Measurements from ENCODE around the gene CAPN2. TPM values are rescaled to one million over a fixed set of nuclear protein-coding genes. Genes with fewer than 3 reads are reported as not detected.

Gene CAPN2
- total RNA-seq, 4 donors from 2014 or later = 134 to 155 (median 148) TPM

DNA sequence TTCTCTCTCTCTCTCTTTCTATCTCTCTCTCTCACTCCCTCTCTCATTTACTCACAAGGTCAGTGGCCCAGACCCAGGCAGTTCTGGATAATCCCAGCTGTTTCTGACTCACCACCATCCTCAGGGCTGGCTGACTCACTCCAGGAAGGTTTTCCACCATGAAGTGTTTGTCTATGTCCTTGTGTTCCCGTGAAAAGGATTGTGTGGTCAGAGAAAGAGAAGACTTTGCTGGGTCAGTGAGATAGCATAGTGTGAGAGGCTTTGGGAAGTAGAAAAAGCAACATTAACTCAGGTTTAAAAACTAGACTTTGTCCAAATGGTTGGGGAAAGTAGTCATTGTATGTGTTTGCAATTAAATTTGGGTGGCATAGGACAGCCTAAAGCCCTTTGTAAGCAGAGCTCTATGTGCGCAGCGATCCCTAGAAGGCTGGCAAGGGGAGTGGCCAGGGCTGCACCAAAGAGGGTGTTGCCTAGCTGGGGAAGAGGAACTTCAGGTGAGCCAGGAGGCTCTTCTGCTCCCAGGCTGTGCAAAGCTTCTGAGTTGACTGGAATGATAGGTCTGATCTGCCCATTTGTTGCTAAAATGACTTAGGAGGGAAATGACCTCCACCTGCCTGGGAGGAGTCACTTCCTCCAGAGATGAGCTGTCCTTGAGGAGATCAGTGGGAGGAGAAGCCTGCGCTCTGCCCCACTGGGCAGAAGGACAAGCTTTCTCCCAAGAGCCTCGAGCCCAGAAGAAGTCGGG is 4.9 kb upstream of the CAPN2 start:
- Histone ChIP-seq H3K9me3 (no peaks in the 10 kb centered on the region), H3K4me3 (replicated peaks in 1 of 3) (no peak overlapping the region), H3K27ac (peak overlapping the region; percentile 79 to 93 (median 91)), H3K4me1 (peaks cover 24 to 60% of the 10 kb centered on the region in 2 donors), H3K27me3 (no peaks in the 10 kb centered on the region), H3K36me3 (no peaks in the 10 kb centered on the region)
- WGBS, 2 donors = 28 to 39% methylated on average over 6 of the region's 6 CpGs
- peak; percentile 66 to 74 for DNase-seq
- TF ChIP-seq, protein P1, sequence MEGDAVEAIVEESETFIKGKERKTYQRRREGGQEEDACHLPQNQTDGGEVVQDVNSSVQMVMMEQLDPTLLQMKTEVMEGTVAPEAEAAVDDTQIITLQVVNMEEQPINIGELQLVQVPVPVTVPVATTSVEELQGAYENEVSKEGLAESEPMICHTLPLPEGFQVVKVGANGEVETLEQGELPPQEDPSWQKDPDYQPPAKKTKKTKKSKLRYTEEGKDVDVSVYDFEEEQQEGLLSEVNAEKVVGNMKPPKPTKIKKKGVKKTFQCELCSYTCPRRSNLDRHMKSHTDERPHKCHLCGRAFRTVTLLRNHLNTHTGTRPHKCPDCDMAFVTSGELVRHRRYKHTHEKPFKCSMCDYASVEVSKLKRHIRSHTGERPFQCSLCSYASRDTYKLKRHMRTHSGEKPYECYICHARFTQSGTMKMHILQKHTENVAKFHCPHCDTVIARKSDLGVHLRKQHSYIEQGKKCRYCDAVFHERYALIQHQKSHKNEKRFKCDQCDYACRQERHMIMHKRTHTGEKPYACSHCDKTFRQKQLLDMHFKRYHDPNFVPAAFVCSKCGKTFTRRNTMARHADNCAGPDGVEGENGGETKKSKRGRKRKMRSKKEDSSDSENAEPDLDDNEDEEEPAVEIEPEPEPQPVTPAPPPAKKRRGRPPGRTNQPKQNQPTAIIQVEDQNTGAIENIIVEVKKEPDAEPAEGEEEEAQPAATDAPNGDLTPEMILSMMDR (IDR thresholded peaks at IDR 0.05) = no peak
- peak in 1 of 2 donors; percentile 28 for TF ChIP-seq POLR2A (IDR thresholded peaks at IDR 0.05)
- intact Hi-C loops (cut with DNase I) = no loop called here

DNA sequence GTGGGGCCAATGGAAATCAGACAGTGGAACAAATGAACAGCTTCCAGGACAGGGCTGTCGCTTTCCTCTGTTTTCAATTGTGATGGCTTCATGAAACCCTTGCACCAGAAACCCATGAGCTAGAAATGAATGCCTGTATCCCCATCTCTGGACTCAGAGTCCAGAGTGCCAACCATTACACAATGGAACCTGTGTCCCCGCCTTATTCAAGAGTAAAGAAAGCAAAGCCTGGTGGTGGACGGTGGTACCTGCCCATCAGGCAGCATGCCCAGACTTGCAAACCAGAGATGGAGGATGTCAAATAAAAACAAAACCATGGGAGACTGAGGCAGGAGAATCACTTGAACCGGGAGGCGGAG is 4.4 kb upstream of the CAPN2 start:
- Histone ChIP-seq H3K4me3 (replicated peaks in 1 of 3) (no peak overlapping the region), H3K36me3 (no peaks in the 10 kb centered on the region), H3K9me3 (no peaks in the 10 kb centered on the region), H3K4me1 (peaks cover 24 to 60% of the 10 kb centered on the region in 2 donors), H3K27me3 (no peaks in the 10 kb centered on the region), H3K27ac (peak overlapping the region; percentile 79 to 93 (median 91))
- 34 to 39% methylated on average over 5 of the region's 5 CpGs for WGBS, 2 donors
- no peak for TF ChIP-seq POLR2A (IDR thresholded peaks at IDR 0.05)
- TF ChIP-seq, protein P1 (IDR thresholded peaks at IDR 0.05) = peak in 4 of 6 experiments; percentile 26 to 45 (median 30)
- DNase-seq = peak; percentile 53 to 62
- intact Hi-C loops (cut with DNase I) = no loop called here

GRCh38 chr1:223708651-223709268 is 3.6 kb upstream of the CAPN2 start:
- DNase-seq = no peak
- Histone ChIP-seq H3K27ac (peak overlapping the region in 2 of 3 donors; percentile 91 to 93), H3K27me3 (no peaks in the 10 kb centered on the region), H3K4me1 (peaks cover 31 to 61% of the 10 kb centered on the region in 2 donors), H3K4me3 (replicated peaks in 1 of 3) (no peak overlapping the region), H3K9me3 (no peaks in the 10 kb centered on the region), H3K36me3 (no peaks in the 10 kb centered on the region)
- TF ChIP-seq POLR2A (IDR thresholded peaks at IDR 0.05) = no peak
- TF ChIP-seq, protein P1 (IDR thresholded peaks at IDR 0.05) = no peak
- intact Hi-C loops (cut with DNase I) = no loop called here
- WGBS, 2 donors = 94 to 95% methylated on average over 3 of the region's 3 CpGs

GRCh38 chr1:223709598-223709997 is 2.7 kb upstream of the CAPN2 start:
- TF ChIP-seq, protein P1 (IDR thresholded peaks at IDR 0.05) = no peak
- TF ChIP-seq POLR2A (IDR thresholded peaks at IDR 0.05) = no peak
- Histone ChIP-seq H3K27ac (peak overlapping the region in 1 of 3 donors; percentile 91), H3K27me3 (no peaks in the 10 kb centered on the region), H3K4me3 (replicated peaks in 1 of 3) (no peak overlapping the region), H3K4me1 (peaks cover 38 to 63% of the 10 kb centered on the region in 2 donors), H3K9me3 (no peaks in the 10 kb centered on the region), H3K36me3 (no peaks in the 10 kb centered on the region)
- 80 to 82% methylated on average over 3 of the region's 3 CpGs for WGBS, 2 donors
- no peak for DNase-seq
- intact Hi-C loops (cut with DNase I) = no loop called here
